Right hindlimb (tissue), 1 donor: ENCODE data around the gene CNOT6.

Experiments
- DNase-seq: peaks from one replicate; pipeline ENCODE4 v3.0.0-alpha.2; 2018

Gene CNOT6

DNA sequence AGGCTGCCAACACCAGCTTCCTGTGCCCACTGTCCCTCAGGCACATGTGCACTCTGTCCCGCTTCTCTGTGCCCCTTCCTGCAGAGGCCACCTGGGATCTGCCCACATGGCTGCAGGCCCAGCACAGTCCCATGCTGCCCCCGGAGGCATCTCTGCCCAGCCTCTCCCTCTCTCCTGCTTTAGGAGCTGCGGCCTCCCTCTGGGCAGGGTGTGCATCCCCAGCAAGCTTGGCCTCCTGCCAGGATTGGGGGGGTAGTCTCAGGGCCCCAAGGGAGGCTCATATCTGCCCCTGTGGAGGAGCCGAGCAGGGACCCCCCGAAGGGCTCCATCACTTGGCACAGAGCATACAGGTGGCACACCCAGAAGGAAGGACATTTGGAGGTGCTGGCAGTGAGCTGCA, 130.4 kb downstream of the CNOT6 start:
- no peak for DNase-seq

DNA sequence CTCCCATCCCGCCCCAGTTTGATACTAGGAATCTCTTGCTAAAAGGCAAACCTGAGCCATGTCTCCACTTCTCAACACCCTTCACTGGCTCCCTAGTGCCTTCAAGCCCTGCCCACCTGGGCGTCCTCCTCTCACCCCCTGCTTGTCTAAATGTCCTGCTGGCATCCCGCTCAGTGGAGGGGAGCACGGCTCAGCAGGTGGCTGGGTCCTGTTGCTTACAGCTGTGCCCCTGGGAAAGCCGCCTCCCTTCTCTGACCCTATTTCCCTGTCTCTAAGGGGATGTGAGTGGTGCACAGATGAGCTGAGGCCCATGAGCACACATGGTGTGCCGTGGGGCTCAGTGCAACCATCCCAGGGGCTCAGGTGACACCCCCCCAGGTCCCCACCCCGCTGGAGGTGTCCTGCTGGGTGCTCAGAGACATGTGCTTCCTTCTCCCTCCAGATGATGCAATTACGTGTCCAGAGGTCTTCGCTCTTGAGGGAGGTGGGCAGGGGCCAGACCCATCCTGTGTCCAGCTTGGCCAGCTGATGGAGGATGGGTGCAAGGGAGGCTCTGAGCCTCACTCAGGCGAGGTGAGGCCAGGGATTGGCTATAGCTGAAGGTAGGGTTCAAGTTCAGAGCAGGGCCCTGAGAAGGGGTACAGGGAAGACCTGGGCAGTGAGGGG, 131.1 kb downstream of the CNOT6 start:
- DNase-seq = no peak

- no peak for DNase-seq
Observed at GRCh38 chr5:180625791-180626660, 131.8 kb downstream of the CNOT6 start.

DNA sequence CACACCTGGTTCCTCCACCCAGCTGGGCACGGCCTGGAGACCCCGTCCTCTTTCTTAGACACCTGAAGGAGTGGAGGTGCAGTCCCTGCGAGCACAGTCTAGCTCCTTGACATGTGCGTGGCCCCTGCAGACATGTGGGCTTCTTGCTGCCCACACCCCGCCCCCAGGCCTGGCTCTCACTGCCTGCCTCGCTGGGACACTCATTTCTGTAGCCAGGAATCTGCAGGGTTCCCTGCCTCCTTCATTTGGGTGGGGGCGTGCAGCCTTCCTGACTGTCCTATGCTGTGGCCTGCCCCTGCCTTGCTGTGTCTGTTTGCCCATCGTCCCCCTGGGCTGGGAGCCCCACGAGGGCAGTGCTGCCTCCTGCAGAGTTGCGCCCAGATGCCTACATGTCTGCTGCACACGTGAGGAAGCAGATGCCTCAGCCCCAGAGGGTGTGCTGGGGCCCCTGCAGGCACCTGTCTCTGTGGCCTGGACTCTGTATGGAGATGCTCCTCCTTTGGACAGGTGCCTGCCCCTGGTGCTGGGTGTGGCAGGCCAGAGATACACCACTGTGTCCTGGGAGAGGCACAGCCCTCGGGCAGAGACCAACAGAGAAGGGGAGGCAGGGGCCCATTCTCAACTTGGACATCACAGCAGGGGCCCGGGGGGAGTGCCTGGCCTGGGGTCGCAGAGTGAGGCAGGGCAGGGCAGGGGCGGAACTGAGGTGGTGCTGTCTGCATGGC, 132.6 kb downstream of the CNOT6 start:
- DNase-seq = no peak

DNA sequence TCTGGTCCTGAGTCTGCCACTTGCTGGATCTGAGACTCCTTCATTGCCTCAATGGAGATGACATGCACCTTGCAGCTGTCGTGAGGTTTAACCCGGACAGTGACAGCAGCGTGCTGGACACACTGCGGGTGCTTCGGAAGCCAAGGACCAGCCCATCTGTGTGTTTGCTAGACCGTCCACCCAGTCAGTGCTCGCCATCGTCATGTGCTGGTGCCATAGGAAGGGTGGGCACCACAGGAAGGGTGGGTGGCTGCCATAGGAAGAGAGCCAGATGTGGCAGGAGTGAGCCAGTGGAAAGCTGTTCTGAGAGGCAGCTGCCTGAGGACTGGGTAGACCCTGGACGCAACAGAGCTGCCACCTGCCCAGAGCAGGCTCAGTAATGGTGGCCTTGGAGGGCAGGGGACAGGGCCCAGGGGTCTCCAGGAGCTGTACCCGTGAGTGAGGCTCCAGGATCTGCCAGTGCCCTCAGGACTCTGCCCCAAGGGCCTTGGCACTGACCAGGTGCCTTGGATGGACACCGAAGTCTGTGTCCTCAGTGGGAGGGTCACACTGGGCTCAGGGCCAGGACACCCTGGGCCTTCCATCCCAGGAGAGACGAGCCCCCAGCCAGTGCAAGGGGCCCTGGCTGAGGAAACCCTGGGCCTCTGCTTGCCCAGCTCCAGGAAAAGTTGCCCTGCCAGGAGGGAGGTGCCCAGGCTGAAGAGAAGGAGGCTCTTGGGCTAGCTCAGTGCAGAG, 133.4 kb downstream of the CNOT6 start:
- DNase-seq = no peak
